Stomach (tissue), 4 donors: ENCODE measurements around the gene GOLGA6L22.
"Not testable (repeated sequence)": the region's sequence is repeated elsewhere in the genome, so short reads cannot be mapped to it uniquely, and the experiment has no call there.

Experiments
- CTCF ChIP-seq, 7 experiments: fragments of 450-650 bp in 4 of 7; fragments of 200-600 bp in 3 of 7; sonication (generic) in 3 of 7; IDR thresholded peaks; one replicate each; pipeline ENCODE4 v1.5.1; 2016 to 2019; ENCODE audit warnings: antibody characterized with exemption in 7 of 7, control low read depth in 2 of 7, mild to moderate bottlenecking in 1 of 7
- EP300 ChIP-seq: sonication (generic); formaldehyde crosslinking; IDR thresholded peaks from one replicate; pipeline ENCODE4 v1.6.1; 2017; ENCODE audit warnings: antibody characterized with exemption

- not testable (repeated sequence) for TF ChIP-seq CTCF (IDR thresholded peaks at IDR 0.05); EP300
Observed at GRCh38 chr15:22417288-22417687, 41.4 kb upstream of the GOLGA6L22 start.
